ENCODE data around the gene CFLAR.
"Not testable (repeated sequence)": the region's sequence is repeated elsewhere in the genome, so short reads cannot be mapped to it uniquely, and the experiment has no call there.

The CFLAR gene

GRCh38 chr2:201149064-201149820, 33.3 kb downstream of the CFLAR start:
- no peak for DNase-seq (ENCODE audit: low read depth in 2 of 2)

- DNase-seq (ENCODE audit: low read depth in 2 of 2) = not testable (repeated sequence)
Measured at GRCh38 chr2:201149821-201150165, 33.8 kb downstream of the CFLAR start.

GRCh38 chr2:201150454-201151020, 34.6 kb downstream of the CFLAR start:
- DNase-seq (ENCODE audit: low read depth in 2 of 2) = no peak

- DNase-seq (ENCODE audit: low read depth in 2 of 2) = no peak
Measured at GRCh38 chr2:201151127-201151981, 35.4 kb downstream of the CFLAR start.

GRCh38 chr2:201152517-201152916, 36.6 kb downstream of the CFLAR start:
- DNase-seq (ENCODE audit: low read depth in 2 of 2) = no peak

GRCh38 chr2:201152999-201153815, 37.2 kb downstream of the CFLAR start:
- DNase-seq (ENCODE audit: low read depth in 2 of 2) = no peak

GRCh38 chr2:201154615-201155399, 38.8 kb downstream of the CFLAR start:
- DNase-seq (ENCODE audit: low read depth in 2 of 2) = no peak

GRCh38 chr2:201156036-201156435, 40.1 kb downstream of the CFLAR start:
- no peak for DNase-seq (ENCODE audit: low read depth in 2 of 2)

- no peak for DNase-seq (ENCODE audit: low read depth in 2 of 2)
Measured at GRCh38 chr2:201156640-201157039, 40.7 kb downstream of the CFLAR start.

GRCh38 chr2:201157694-201158093, 41.7 kb downstream of the CFLAR start:
- DNase-seq (ENCODE audit: low read depth in 2 of 2) = no peak

GRCh38 chr2:201158111-201158929, 42.4 kb downstream of the CFLAR start:
- no peak for DNase-seq (ENCODE audit: low read depth in 2 of 2)

- DNase-seq (ENCODE audit: low read depth in 2 of 2) = no peak
Measured at GRCh38 chr2:201164166-201164565, 48.2 kb downstream of the CFLAR start.

- no peak for DNase-seq (ENCODE audit: low read depth in 2 of 2)
Measured at GRCh38 chr2:201167546-201167945, 51.6 kb downstream of the CFLAR start.

GRCh38 chr2:201168496-201168895, 52.5 kb downstream of the CFLAR start:
- DNase-seq (ENCODE audit: low read depth in 2 of 2) = not testable (repeated sequence)

- no peak for DNase-seq (ENCODE audit: low read depth in 2 of 2)
Measured at GRCh38 chr2:201171259-201171814, 55.4 kb downstream of the CFLAR start.

- DNase-seq (ENCODE audit: low read depth in 2 of 2) = no peak
Measured at GRCh38 chr2:201172279-201172678, 56.3 kb downstream of the CFLAR start.

- DNase-seq (ENCODE audit: low read depth in 2 of 2) = no peak
Measured at GRCh38 chr2:201174687-201175086, 58.7 kb downstream of the CFLAR start.

- DNase-seq (ENCODE audit: low read depth in 2 of 2) = no peak
Measured at GRCh38 chr2:201176081-201176481, 60.1 kb downstream of the CFLAR start.

GRCh38 chr2:201180010-201180409, 64.0 kb downstream of the CFLAR start:
- no peak for DNase-seq (ENCODE audit: low read depth in 2 of 2)
